GM12865 (cell line): ENCODE results near the gene RAX.

ENCODE experiments used
- DNase-seq: peaks from one replicate; pipeline ENCODE4 v3.0.0; 2010; ENCODE audit warnings: low read depth
- H3K4me3 ChIP-seq: 2 replicates; pipeline ENCODE4 v1.5.1; 2011; ENCODE audit warnings: mild to moderate bottlenecking, low read depth, low read length, control low read depth
- CTCF ChIP-seq: IDR thresholded peaks from 2 replicates; pipeline ENCODE4 v1.5.1; 2011; ENCODE audit warnings: low read length, control low read depth, low read depth, inconsistent platforms; ENCODE audit not compliant: insufficient read depth; ENCODE audit errors: missing control alignments

Gene RAX

GRCh38 chr18:59286341-59286740 is 13.1 kb upstream of the RAX start:
- no peak for DNase-seq
- H3K4me3 ChIP-seq = no peak overlapping the region
- no peak for TF ChIP-seq CTCF

- H3K4me3 ChIP-seq = no peak overlapping the region
- DNase-seq = no peak
- no peak for TF ChIP-seq CTCF
These were observed 9.1 kb upstream of the RAX start for GRCh38 chr18:59282341-59282740.

GRCh38 chr18:59279722-59280121 is 6.5 kb upstream of the RAX start:
- no peak for TF ChIP-seq CTCF
- no peak overlapping the region for H3K4me3 ChIP-seq
- DNase-seq = no peak

- H3K4me3 ChIP-seq = no peak overlapping the region
- DNase-seq = no peak
- no peak for TF ChIP-seq CTCF
These were observed 5.9 kb upstream of the RAX start for GRCh38 chr18:59279193-59279592.

- no peak for DNase-seq
- H3K4me3 ChIP-seq = no peak overlapping the region
- TF ChIP-seq CTCF = no peak
These were observed 5.5 kb upstream of the RAX start for GRCh38 chr18:59278793-59279192.

GRCh38 chr18:59276047-59276446 is 2.8 kb upstream of the RAX start:
- H3K4me3 ChIP-seq = no peak overlapping the region
- TF ChIP-seq CTCF = no peak
- no peak for DNase-seq

- TF ChIP-seq CTCF = no peak
- no peak for DNase-seq
- no peak overlapping the region for H3K4me3 ChIP-seq
These were observed 2.2 kb upstream of the RAX start for GRCh38 chr18:59275406-59275949.
